ENCODE results near the gene EWSR1. TPM values are rescaled to one million over a fixed set of nuclear protein-coding genes. Genes with fewer than 3 reads are reported as not detected.
A peak's percentile ranks its signal among the peaks of the same experiment; 100 is the strongest.

EWSR1 gene
- total and polyA plus RNA-seq, 8 donors = 125 to 352 (median 335) TPM

GRCh38 chr22:29219881-29220670, 48.0 kb upstream of the EWSR1 start:
- Histone ChIP-seq H3K4me3 (no peak overlapping the region), H3K4me1 (peaks cover 8 to 22% of the 10 kb centered on the region in 2 donors), H3K27me3 (no peaks in the 10 kb centered on the region), H3K36me3 (no peaks in the 10 kb centered on the region), H3K27ac (no peak overlapping the region), H3K9me3 (no peaks in the 10 kb centered on the region)
- intact Hi-C loops (cut with DNase I) = no loop called here
- DNase-seq (no peak), ATAC-seq (no peak)
- no peak for TF ChIP-seq CTCF (IDR thresholded peaks at IDR 0.05)

- no peak overlapping the region for H3K4me3 ChIP-seq
- no peaks in the 10 kb centered on the region for H3K27me3 ChIP-seq
- TF ChIP-seq CTCF (IDR thresholded peaks at IDR 0.05) = no peak
- H3K27ac ChIP-seq = peak overlapping the region in 1 of 2 donors; percentile 58
- no peaks in the 10 kb centered on the region for H3K9me3 ChIP-seq
- intact Hi-C loops (cut with DNase I) = no loop called here
- H3K36me3 ChIP-seq = no peaks in the 10 kb centered on the region
- peaks cover 17 to 27% of the 10 kb centered on the region in 2 donors for H3K4me1 ChIP-seq
- ATAC-seq (peak; percentile 32), DNase-seq (peak in 3 of 4 donors; percentile 54 to 81 (median 56))
These were observed 43.8 kb upstream of the EWSR1 start for GRCh38 chr22:29224121-29224858.

GRCh38 chr22:29224859-29225410, 43.1 kb upstream of the EWSR1 start:
- peaks cover 17 to 27% of the 10 kb centered on the region in 2 donors for H3K4me1 ChIP-seq
- no peaks in the 10 kb centered on the region for H3K36me3 ChIP-seq
- TF ChIP-seq CTCF (IDR thresholded peaks at IDR 0.05) = no peak
- peak overlapping the region; percentile 48 to 58 for H3K27ac ChIP-seq
- peak; percentile 4 for ATAC-seq
- DNase-seq = no peak
- H3K4me3 ChIP-seq = no peak overlapping the region
- H3K9me3 ChIP-seq = no peaks in the 10 kb centered on the region
- intact Hi-C loops (cut with DNase I) = no loop called here
- no peaks in the 10 kb centered on the region for H3K27me3 ChIP-seq

GRCh38 chr22:29225422-29226090, 42.5 kb upstream of the EWSR1 start:
- Histone ChIP-seq H3K4me3 (no peak overlapping the region), H3K36me3 (no peaks in the 10 kb centered on the region), H3K4me1 (peaks cover 17 to 23% of the 10 kb centered on the region in 2 donors), H3K9me3 (no peaks in the 10 kb centered on the region), H3K27me3 (no peaks in the 10 kb centered on the region), H3K27ac (peak overlapping the region; percentile 48 to 58)
- intact Hi-C loops (cut with DNase I) = no loop called here
- DNase-seq (peak in 3 of 4 donors; percentile 49 to 80 (median 76)), ATAC-seq (peak; percentile 70)
- TF ChIP-seq CTCF (IDR thresholded peaks at IDR 0.05) = no peak
